ENCODE data around the gene RAB33A. TPM values are rescaled to one million over a fixed set of nuclear protein-coding genes. Genes with fewer than 3 reads are reported as not detected.

The RAB33A gene
- total RNA-seq (0.91 and 1.4 TPM in 2 replicates), polyA plus RNA-seq (1.3 and 1.6 TPM in 2 replicates), polyA minus RNA-seq (0.30 TPM in 1 of 2 replicates, not detected in the other), Bru-seq, nascent RNA (percentile 21 among the genes with signal in this experiment), BruChase-seq, experiment 1, labeled RNA remaining after a 6-hour chase (percentile 22 among the genes with signal in this experiment), BruChase-seq, experiment 2, labeled RNA remaining after a 2-hour chase (percentile 17 among the genes with signal in this experiment)
- 1.4 and 1.6 TPM in 2 replicates for polyA plus RNA-seq (2011; cell fraction: cytosol; rRNA removed)
- 0.40 and 0.62 TPM in 2 replicates for polyA plus RNA-seq (2011; cell fraction: nucleus; rRNA removed)
- 0.87 and 1.4 TPM in 2 replicates for polyA plus RNA-seq (2012)
- polyA minus RNA-seq (2011; cell fraction: cytosol; rRNA and poly(A)+ RNA removed) = not detected
- not detected in 2 replicates for polyA minus RNA-seq (2011; cell fraction: nucleus; rRNA and poly(A)+ RNA removed)
- long read RNA-seq, transcript RAB33A-201 (2 exons, 1,258 nt) = major isoform, 6 of 6 reads
- long read RNA-seq, partial matches to known transcripts = 0 of 6 reads
- long read RNA-seq, other reads (novel, unspliced or antisense) = 0 of 6 reads

GRCh38 chrX:130171446-130172126 is at the start of gene RAB33A:
RAB33A (plus strand) TSS chrX:130171962; CDS start chrX:130172063, 101 bp downstream.
- no peaks in the 10 kb centered on the region for H3K9me3 ChIP-seq (replicated peaks; ENCODE audit: control insufficient read depth, insufficient read depth, low read length)
- ChIA-PET POLR2A (no interaction called here), CTCF (interaction anchor here (0.6 to 2.5 kb wide), 2 partner anchors 92 to 111 kb away, joined by 3 to 8 read pairs; no protein-coding TSS in a partner anchor)
- H3K27me3 ChIP-seq (ENCODE audit: control insufficient read depth in 2 of 2, insufficient read depth in 2 of 2, low read length in 2 of 2) = no peaks in the 10 kb centered on the region
- no peaks in the 10 kb centered on the region for H3K9me1 ChIP-seq (replicated peaks; ENCODE audit: control insufficient read depth, extremely low read depth, insufficient read depth, low read length)
- no peaks in the 10 kb centered on the region for H3K36me3 ChIP-seq (ENCODE audit: control insufficient read depth in 2 of 2, extremely low read depth in 1 of 2, insufficient read depth in 2 of 2, low read length in 2 of 2)
- DNase-seq (ENCODE audit: low read depth, low spot score) (no peak), FAIRE-seq (peak; percentile 42)
- dilution Hi-C loops (cut with MboI; ENCODE audit: extremely low pct_ligation_motif_present, low sequenced_read_pairs) = no loop called here
- H3K4me2 ChIP-seq (ENCODE audit: insufficient read depth, low read length) = peak within 1 kb of the TSS; percentile 57
- TF ChIP-seq POLR2A (IDR thresholded peaks at IDR 0.05; ENCODE audit: low read depth, low read length) (no peak), GATA2 (IDR thresholded peaks at IDR 0.05; ENCODE audit: insufficient read depth, insufficient read length, low read depth, low read length) (no peak), POLR2AphosphoS5 (IDR thresholded peaks at IDR 0.05; ENCODE audit: insufficient read depth, low read depth, low read length) (no peak), FOS (IDR thresholded peaks at IDR 0.05; ENCODE audit: borderline replicate concordance, insufficient read depth, low read length) (no peak), CTCF (IDR thresholded peaks at IDR 0.05; ENCODE audit: extremely low read depth in 1 of 2, insufficient read depth in 1 of 2, low read depth in 1 of 2, low read length in 2 of 2) (no peak), EZH2 (IDR thresholded peaks at IDR 0.05; ENCODE audit: borderline replicate concordance, low read depth, low read length, severe bottlenecking) (no peak), MAX (IDR thresholded peaks at IDR 0.05; ENCODE audit: insufficient read depth, insufficient read length) (no peak), MYC (IDR thresholded peaks at IDR 0.05; ENCODE audit: low read depth, low read length) (no peak), JUN (IDR thresholded peaks at IDR 0.05; ENCODE audit: borderline replicate concordance, insufficient read depth, insufficient read length, low read depth) (no peak)
- BruUV-seq (replicated peaks) = no TSS peak
- no peaks in the 10 kb centered on the region for H4K20me1 ChIP-seq (replicated peaks; ENCODE audit: control insufficient read depth, extremely low read depth, insufficient read depth, low read length)
- H3K4me1 ChIP-seq (ENCODE audit: control insufficient read depth, extremely low read depth, insufficient read depth, low read length) = peaks cover 33% of the 10 kb centered on the region
- H3K79me2 ChIP-seq (ENCODE audit: control insufficient read depth, insufficient read depth, low read length) = no peaks in the 10 kb centered on the region
- intact Hi-C loops (cut with micrococcal nuclease) = loop anchor here (2.0 kb wide), 1 partner anchor 61 kb away; the partner anchor contains the start of gene ELF4
- no peak within 1 kb of the TSS for H3K27ac ChIP-seq (ENCODE audit: insufficient read depth, low read depth, low read length)
- no peak within 1 kb of the TSS for H3K9ac ChIP-seq (replicated peaks; ENCODE audit: extremely low read depth, insufficient read depth, low read length)
- H2AFZ ChIP-seq (ENCODE audit: low read depth, low read length) = peak within 1 kb of the TSS; percentile 32
- H3K4me3 ChIP-seq (replicated peaks in 1 of 3; ENCODE audit: insufficient read depth in 1 of 3, low read depth in 1 of 3, low read length in 3 of 3) = peak within 1 kb of the TSS; percentile 30 to 53 (median 48)
